ENCODE measurements around the gene CRYBA2.
A peak's percentile ranks its signal among the peaks of the same experiment; 100 is the strongest.

DNA sequence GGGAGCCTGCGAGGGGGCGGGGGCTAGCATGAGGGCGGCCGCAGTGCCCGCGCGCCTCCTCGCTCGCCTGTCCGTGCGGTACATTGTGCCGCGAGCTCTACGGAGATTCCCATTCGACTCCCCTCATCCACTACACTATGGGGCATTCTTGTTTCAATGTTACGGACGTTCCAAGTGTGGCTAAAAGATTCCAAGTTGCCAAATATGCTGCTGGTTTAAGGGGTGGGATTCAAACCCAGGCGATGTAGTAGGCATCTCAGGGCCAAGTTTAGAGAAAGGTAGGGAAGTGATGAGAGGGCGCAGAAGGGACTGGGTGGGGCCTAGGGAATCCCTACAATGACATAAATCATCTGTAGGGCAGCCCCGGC is 10.0 kb upstream of the CRYBA2 start:
- TF ChIP-seq, protein P1, sequence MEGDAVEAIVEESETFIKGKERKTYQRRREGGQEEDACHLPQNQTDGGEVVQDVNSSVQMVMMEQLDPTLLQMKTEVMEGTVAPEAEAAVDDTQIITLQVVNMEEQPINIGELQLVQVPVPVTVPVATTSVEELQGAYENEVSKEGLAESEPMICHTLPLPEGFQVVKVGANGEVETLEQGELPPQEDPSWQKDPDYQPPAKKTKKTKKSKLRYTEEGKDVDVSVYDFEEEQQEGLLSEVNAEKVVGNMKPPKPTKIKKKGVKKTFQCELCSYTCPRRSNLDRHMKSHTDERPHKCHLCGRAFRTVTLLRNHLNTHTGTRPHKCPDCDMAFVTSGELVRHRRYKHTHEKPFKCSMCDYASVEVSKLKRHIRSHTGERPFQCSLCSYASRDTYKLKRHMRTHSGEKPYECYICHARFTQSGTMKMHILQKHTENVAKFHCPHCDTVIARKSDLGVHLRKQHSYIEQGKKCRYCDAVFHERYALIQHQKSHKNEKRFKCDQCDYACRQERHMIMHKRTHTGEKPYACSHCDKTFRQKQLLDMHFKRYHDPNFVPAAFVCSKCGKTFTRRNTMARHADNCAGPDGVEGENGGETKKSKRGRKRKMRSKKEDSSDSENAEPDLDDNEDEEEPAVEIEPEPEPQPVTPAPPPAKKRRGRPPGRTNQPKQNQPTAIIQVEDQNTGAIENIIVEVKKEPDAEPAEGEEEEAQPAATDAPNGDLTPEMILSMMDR (conservative IDR thresholded peaks at IDR 0.05; ENCODE audit: low read depth in 2 of 2): no peak
- TF ChIP-seq POLR2AphosphoS5 (IDR thresholded peaks at IDR 0.05; ENCODE audit: low read depth) (no peak), EZH2 (IDR thresholded peaks at IDR 0.05; ENCODE audit: low read depth, unreplicated experiment) (peak; percentile 37), NANOG (IDR thresholded peaks at IDR 0.05; ENCODE audit: borderline replicate concordance) (no peak)
- TF ChIP-seq, protein P2, sequence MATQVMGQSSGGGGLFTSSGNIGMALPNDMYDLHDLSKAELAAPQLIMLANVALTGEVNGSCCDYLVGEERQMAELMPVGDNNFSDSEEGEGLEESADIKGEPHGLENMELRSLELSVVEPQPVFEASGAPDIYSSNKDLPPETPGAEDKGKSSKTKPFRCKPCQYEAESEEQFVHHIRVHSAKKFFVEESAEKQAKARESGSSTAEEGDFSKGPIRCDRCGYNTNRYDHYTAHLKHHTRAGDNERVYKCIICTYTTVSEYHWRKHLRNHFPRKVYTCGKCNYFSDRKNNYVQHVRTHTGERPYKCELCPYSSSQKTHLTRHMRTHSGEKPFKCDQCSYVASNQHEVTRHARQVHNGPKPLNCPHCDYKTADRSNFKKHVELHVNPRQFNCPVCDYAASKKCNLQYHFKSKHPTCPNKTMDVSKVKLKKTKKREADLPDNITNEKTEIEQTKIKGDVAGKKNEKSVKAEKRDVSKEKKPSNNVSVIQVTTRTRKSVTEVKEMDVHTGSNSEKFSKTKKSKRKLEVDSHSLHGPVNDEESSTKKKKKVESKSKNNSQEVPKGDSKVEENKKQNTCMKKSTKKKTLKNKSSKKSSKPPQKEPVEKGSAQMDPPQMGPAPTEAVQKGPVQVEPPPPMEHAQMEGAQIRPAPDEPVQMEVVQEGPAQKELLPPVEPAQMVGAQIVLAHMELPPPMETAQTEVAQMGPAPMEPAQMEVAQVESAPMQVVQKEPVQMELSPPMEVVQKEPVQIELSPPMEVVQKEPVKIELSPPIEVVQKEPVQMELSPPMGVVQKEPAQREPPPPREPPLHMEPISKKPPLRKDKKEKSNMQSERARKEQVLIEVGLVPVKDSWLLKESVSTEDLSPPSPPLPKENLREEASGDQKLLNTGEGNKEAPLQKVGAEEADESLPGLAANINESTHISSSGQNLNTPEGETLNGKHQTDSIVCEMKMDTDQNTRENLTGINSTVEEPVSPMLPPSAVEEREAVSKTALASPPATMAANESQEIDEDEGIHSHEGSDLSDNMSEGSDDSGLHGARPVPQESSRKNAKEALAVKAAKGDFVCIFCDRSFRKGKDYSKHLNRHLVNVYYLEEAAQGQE (IDR thresholded peaks at IDR 0.05; ENCODE audit: unreplicated experiment): no peak
